H1 (cell line): ENCODE results near the gene ITPR1. TPM values are rescaled to one million over a fixed set of nuclear protein-coding genes. Genes with fewer than 3 reads are reported as not detected.

Experiments used
- EZH2 ChIP-seq: fragments of 200-600 bp; sonication (generic); IDR thresholded peaks from 2 replicates; pipeline ENCODE4 v1.7.1; 2012; ENCODE audit warnings: low read depth, mild to moderate bottlenecking, moderate library complexity, low read length, inconsistent platforms; ENCODE audit not compliant: severe bottlenecking
- TAF7 ChIP-seq: optimal IDR thresholded peaks from 2 replicates; pipeline ENCODE3; 2011; ENCODE audit warnings: low read depth, mild to moderate bottlenecking, inconsistent platforms, low read length, moderate library complexity, borderline replicate concordance
- polyA plus RNA-seq, 7 experiments: library from polyadenylated mRNA; depleted of rRNA in 3 of 7; stranded (reverse) in 5 of 7; unstranded in 2 of 7; fragments of >200 nt in 5 of 7; fragments of 200-250 nt in 2 of 7; gene quantifications; 1 replicate in 5 of 7; 2 replicates in 1 of 7; 4 replicates in 1 of 7; pipeline versions ENCODE4 v1.2.1 to v1.2.3, GENCODE V29; 2011 to 2013; ENCODE audit warnings: missing spikeins in 2 of 7, mixed read lengths in 2 of 7
- total RNA-seq: library from RNA; stranded (reverse); fragmentation: NEBNext Ultra II Directional; extraction: Animal tissue kit (Norgen Biotek cat#: 25700); gene quantifications from 2 replicates; pipeline ENCODE4 v1.2.1, GENCODE V29; 2021

Gene ITPR1
- total and polyA plus RNA-seq, 2 of the 8 experiments (the other 6 are each of a cell fraction or from before 2014, with no cell fraction given), result 2.5 to 16.3 TPM

GRCh38 chr3:4766716-4767499 lies 273.8 kb downstream of the ITPR1 start (continued):
- TF ChIP-seq EZH2, result no peak
- no peak for TF ChIP-seq TAF7
